Progenitor cell of endocrine pancreas (in vitro differentiated cells): ENCODE measurements around the gene ATCAY. TPM values are rescaled to one million over a fixed set of nuclear protein-coding genes. Genes with fewer than 3 reads are reported as not detected.
A peak's percentile ranks its signal among the peaks of the same experiment; 100 is the strongest.

ENCODE experiments used
- DNase-seq: peaks from one replicate; pipeline ENCODE4 v3.0.0; 2021; ENCODE audit warnings: low spot score; ENCODE audit not compliant: unreplicated experiment
- H3K27ac Mint-ChIP-seq: 2 replicates; pipeline ENCODE4 v1.8.0; 2021; ENCODE audit warnings: mild to moderate bottlenecking, moderate library complexity, mixed read lengths
- H3K27me3 Mint-ChIP-seq: 2 replicates; pipeline ENCODE4 v1.8.0; 2021; ENCODE audit warnings: mixed read lengths
- H3K36me3 Mint-ChIP-seq: 2 replicates; pipeline ENCODE4 v1.8.0; 2022; ENCODE audit warnings: mixed read lengths; ENCODE audit not compliant: insufficient read depth
- H3K4me1 Mint-ChIP-seq: 2 replicates; pipeline ENCODE4 v1.8.0; 2021; ENCODE audit warnings: low read depth, mixed read lengths
- H3K4me3 Mint-ChIP-seq: 2 replicates; pipeline ENCODE4 v1.8.0; 2021; ENCODE audit warnings: low read depth, mild to moderate bottlenecking, moderate library complexity, mixed read lengths
- H3K9me3 Mint-ChIP-seq: 2 replicates; pipeline ENCODE4 v1.8.0; 2021; ENCODE audit warnings: low read depth, mixed read lengths
- CTCF ChIP-seq: fragments of 200-600 bp; sonication (generic); IDR thresholded peaks from one replicate; pipeline ENCODE4 v1.5.0; 2021; ENCODE audit warnings: antibody characterized with exemption, mild to moderate bottlenecking; ENCODE audit not compliant: unreplicated experiment
- total RNA-seq: library from RNA; stranded (reverse); gene quantifications from 2 replicates; pipeline ENCODE4 v1.2.1, GENCODE V29; 2021

The ATCAY gene
- total RNA-seq, 1 donor from 2014 or later, result 0.43 TPM

- Mint-ChIP-seq H3K36me3 (peaks cover 4% of the 10 kb centered on the region), H3K9me3 (peaks cover 3% of the 10 kb centered on the region), H3K27me3 (no peaks in the 10 kb centered on the region), H3K4me1 (no peaks in the 10 kb centered on the region), H3K27ac (peak overlapping the region; percentile 83), H3K4me3 (no peak overlapping the region)
- no peak for TF ChIP-seq CTCF
- no peak for DNase-seq
Observed at GRCh38 chr19:3855320-3855719, 25.2 kb upstream of the ATCAY start.

DNA sequence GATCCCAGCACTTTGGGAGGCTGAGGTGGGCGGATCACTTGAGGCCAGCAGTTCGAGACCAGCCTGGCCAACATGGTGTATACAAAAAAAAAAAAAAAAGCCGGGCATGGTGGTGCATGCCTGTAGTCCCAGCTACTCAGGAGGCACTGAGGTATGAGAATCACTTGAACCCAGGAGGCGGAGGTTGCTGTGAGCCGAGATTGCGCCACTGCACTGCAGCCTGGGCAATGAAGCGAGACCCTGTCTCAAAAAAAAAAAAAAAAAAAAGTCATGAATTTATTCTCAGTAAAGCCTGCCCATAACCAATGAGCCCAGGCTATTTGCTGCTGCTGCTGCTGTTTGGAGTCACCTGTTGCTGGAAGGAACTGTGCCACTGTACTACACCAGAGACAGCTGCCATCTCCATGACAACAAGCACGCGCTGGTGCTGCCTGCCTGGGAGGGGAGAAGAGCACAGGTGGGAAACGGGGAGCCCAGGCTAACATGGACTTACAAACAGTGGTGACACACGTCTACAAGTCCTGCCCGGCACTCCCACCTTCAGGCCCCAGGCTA is 23.0 kb upstream of the ATCAY start:
- TF ChIP-seq CTCF, result no peak
- no peaks in the 10 kb centered on the region for H3K9me3 Mint-ChIP-seq
- H3K27me3 Mint-ChIP-seq, result no peaks in the 10 kb centered on the region
- DNase-seq, result no peak
- no peak overlapping the region for H3K4me3 Mint-ChIP-seq
- H3K36me3 Mint-ChIP-seq, result peaks cover 1% of the 10 kb centered on the region
- no peaks in the 10 kb centered on the region for H3K4me1 Mint-ChIP-seq
- no peak overlapping the region for H3K27ac Mint-ChIP-seq

GRCh38 chr19:3860499-3860898 is 20.0 kb upstream of the ATCAY start:
- DNase-seq, result no peak
- Mint-ChIP-seq H3K27ac (no peak overlapping the region), H3K27me3 (no peaks in the 10 kb centered on the region), H3K36me3 (no peaks in the 10 kb centered on the region), H3K4me3 (no peak overlapping the region), H3K9me3 (no peaks in the 10 kb centered on the region), H3K4me1 (no peaks in the 10 kb centered on the region)
- TF ChIP-seq CTCF, result no peak

- H3K27me3 Mint-ChIP-seq, result peaks cover 18% of the 10 kb centered on the region
- no peaks in the 10 kb centered on the region for H3K9me3 Mint-ChIP-seq
- no peak for TF ChIP-seq CTCF
- H3K4me1 Mint-ChIP-seq, result no peaks in the 10 kb centered on the region
- H3K27ac Mint-ChIP-seq, result no peak overlapping the region
- no peak overlapping the region for H3K4me3 Mint-ChIP-seq
- no peaks in the 10 kb centered on the region for H3K36me3 Mint-ChIP-seq
- DNase-seq, result no peak
Observed at GRCh38 chr19:3862826-3863500, 17.5 kb upstream of the ATCAY start.

- H3K4me1 Mint-ChIP-seq, result no peaks in the 10 kb centered on the region
- H3K9me3 Mint-ChIP-seq, result no peaks in the 10 kb centered on the region
- TF ChIP-seq CTCF, result no peak
- H3K4me3 Mint-ChIP-seq, result no peak overlapping the region
- DNase-seq, result no peak
- peaks cover 22% of the 10 kb centered on the region for H3K27me3 Mint-ChIP-seq
- no peak overlapping the region for H3K27ac Mint-ChIP-seq
- H3K36me3 Mint-ChIP-seq, result no peaks in the 10 kb centered on the region
Observed at GRCh38 chr19:3863648-3864047, 16.8 kb upstream of the ATCAY start.
